Stimulated activated CD8-positive, alpha-beta memory T cell treated with anti-CD3 and anti-CD28 coated beads, Interleukin-7, amount 100 ng/mL, for 4 hours (primary cell): ENCODE measurements around the gene ATXN7L3.

Experiments
- DNase-seq, 2 donors: peaks; one replicate each; pipeline ENCODE4 v3.0.0-alpha.2; 2020; ENCODE audit warnings: low read depth in 2 of 2

ATXN7L3 gene

DNA sequence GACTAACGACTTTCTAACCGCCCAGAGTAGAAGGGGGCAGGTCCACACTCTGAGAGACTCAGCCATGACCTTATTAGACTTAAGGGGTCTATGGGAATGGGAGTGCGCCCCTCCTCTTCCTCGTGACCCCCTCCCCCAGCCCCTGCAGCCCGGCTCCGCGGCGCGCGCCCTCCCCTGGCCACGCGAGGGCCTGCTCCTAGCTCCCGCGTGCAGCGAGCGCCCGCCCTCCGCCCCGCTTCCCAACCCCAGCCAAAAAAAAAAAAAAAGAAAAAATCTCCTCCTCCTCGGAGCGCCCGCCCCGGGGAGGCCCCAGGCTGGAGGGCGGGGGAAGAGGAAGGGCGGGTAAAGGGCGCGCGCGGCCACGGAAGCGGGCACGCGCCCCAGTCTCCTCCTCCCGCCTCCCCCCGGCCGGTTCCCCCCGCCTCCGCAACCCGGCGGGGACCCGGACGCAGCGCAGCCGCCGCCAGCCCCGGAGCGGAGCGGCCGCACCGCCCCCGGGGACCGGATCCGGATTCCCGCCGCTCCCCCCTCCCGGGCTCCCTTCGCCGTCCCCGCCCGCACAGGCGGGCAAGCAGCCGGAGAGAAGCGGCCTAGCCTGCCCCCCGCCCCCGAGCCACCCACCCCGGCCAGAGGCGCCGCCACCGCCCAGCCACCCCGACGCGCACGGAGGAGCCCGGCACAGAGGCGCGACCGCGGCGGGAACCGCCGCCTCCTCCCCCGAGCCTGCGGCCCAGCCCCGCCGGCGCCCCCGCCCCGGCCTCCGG lies 18.8 kb upstream of the ATXN7L3 start:
- peak; percentile 71 to 85 for DNase-seq

- DNase-seq: no peak
Observed at GRCh38 chr17:44217738-44218343, 18.2 kb upstream of the ATXN7L3 start.

GRCh38 chr17:44216694-44217093 lies 17.0 kb upstream of the ATXN7L3 start:
- no peak for DNase-seq

DNA sequence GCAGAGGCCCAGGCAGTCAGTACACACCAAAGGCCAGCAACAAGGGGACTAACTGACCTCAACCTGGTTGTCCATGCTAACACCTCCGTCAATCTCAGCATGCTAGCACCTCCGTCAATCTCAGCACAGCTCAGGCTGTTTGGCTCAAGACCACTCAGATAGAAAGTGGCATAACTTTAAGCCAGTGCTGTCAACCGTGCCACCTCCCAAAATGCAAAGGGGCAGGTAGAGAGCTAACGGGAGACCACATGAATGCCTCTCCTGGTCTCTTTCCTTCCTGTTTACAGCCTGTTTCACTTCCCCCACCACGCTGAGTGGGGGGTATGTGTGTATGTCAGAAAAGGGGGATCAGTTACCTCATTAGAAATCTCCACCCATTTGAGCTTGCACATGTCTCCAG lies 16.5 kb upstream of the ATXN7L3 start:
- DNase-seq: no peak

- no peak for DNase-seq
Observed at GRCh38 chr17:44214896-44215295, 15.2 kb upstream of the ATXN7L3 start.

DNA sequence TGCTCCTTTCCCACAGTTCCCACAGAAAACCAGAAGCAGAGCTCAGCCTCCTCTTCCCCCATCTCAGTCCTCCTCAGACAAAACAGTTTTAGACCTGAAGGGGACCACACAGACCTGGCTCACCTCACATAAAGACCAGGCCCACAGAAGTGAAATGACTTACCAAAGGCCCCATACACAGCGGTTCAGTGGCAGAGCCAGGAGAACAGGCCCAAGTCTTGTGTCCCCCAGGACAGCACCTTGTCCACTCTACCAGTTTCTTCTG lies 14.5 kb upstream of the ATXN7L3 start:
- DNase-seq: no peak

DNA sequence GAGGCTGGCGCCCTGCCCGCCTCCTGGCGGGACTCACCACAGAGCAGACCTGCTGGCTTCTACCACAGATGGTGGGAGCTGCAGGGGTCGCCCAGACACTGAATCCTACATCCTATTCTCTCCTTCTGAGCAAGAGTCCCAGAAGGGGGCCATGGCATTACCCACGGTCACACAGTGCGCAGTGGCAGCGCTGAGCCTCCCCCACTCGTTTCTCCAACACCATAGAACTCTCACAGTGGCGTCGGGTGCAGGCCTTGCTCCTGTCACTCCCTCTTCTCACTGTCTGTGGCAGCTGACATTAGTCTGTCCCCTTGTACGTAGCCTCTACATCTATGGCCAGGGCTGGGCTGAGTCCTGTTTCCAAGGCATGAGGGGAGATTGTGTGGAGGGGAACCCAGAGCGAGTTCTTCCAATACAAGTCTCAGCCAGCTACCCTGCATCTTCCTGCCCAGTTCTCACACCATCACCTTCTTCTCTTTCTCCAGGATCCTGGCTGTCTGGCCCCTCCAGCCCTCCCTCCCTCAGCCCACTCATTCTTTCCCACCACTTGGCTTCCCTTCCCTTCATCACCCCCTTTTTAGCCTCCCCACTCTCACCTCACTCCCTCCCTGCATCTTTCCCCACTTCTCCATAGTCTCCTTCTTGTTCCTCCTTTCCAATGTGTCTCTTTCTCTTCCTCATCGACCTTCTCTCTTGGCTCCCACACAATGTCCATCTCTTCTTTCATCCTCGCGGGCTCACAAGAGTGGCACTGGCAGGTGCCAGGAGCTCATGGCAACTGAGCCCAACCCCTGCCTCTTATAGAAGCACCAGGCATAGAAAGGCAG lies 13.9 kb upstream of the ATXN7L3 start:
- no peak for DNase-seq

DNA sequence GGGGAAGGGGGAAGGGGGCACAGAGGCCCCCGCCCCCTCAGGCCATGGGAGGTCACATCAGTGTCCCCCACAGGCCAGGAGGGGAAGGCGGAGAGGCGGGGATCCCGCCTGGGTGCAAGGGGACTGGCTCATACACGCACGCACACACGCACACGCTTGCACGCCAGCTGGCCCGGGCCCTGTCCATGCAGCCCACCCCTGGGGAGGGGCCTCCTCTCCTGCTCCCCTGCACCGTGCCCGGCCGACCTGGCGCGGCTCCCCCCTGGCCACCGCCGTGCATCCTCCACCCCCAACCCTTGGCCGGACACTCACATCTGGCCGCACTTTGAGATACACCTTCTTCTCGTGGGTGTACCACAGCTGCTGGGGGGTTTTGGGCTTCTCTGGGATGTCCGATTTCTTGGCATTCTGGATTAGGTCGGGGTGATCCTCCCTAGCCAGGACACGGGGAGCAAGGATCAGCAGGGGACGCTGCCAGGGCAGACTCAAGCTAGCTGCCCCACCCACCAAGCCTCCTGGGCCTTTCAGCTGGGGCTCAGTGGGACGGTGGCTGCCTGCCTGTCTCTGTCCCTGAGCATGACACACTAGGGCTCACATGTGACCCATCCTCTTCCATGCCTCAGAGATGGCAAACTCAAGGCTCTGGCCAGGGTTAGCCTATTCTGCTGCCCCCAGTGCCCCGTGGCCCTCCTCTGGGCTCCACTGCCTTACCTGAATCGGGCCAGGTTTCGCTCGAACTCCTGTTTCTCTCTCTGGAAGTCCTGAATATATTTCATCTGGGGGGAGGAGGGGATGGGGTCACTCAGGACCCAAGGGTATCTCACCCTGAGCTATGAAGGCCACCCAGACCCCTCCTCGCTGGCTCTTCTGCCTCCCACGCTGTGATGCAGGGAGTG lies 13.1 kb upstream of the ATXN7L3 start:
- no peak for DNase-seq

GRCh38 chr17:44211281-44212265 lies 11.9 kb upstream of the ATXN7L3 start:
- DNase-seq: no peak

DNA sequence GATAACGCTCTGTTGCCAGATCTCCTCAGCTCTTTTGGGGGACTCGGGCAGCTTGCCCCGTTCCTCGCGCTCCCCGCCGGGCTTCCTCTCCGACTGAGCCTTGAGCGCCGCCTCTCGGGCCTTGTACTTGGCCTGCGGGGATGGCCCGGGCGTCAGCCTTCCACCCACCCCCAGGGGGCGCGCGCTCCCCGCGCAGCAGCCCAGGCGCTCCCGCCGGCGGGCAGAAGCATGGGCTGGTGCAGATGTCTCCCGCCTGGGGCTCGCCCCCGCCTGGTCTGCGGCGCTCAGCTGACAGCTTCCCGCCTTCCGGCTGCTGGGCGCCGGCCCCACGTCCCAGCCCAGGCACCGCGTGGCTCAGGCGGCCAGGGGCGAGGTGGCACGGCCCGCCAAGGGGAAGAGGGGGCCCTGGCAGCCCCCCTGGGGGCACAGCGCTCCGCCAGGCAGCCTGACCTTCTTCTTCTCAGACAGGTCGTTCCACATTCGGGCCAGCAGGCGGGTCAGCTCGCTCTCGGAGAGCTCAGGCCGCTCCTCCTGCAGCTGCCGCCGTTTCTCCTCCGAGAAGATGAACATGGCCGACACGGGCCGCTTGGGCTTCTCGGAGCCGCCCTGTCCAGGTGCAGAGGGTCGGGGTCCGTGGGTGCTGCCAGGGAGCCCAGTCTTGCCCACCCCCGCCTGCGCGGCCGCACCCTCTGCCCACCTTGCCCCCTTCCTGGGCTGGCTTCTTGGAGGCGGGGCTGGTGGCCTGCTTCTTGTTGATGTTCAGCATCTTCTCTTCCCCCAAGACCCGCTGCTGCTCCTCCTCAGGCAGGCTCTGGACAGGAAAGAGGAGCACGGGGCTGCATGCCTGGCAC lies 10.9 kb upstream of the ATXN7L3 start:
- peak; percentile 72 to 85 for DNase-seq

DNA sequence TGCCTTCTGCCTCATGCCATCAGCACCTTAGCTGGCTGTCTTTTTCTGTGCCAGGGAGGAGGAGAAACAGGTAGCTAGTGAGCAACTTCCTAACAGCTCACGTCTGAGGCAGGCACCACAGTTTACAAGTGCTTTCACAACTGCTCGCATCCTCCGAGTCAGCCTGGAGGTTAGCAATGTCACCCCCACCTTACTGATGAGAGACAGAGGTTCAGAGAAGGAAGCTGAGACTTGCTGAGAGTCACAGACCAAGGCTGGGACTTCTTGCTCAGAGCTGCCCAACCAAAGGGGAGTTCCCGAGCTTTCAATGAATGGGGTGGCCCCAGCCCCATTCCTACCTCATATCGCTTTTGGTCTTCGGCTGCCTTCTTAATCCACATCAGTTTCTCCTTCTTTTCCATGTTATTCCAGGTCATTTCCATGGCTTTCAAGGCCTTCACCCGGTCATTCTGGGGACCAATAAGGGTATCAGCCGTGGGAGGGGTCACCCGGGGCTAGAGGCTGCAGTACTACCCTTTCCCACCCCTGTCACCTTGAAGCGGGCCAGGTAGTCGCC lies 10.2 kb upstream of the ATXN7L3 start:
- DNase-seq: no peak

GRCh38 chr17:44207743-44208142 lies 8.1 kb upstream of the ATXN7L3 start:
- DNase-seq: no peak

GRCh38 chr17:44207319-44207718 lies 7.6 kb upstream of the ATXN7L3 start:
- DNase-seq: no peak

GRCh38 chr17:44206825-44207155 lies 7.1 kb upstream of the ATXN7L3 start:
- DNase-seq: no peak

DNA sequence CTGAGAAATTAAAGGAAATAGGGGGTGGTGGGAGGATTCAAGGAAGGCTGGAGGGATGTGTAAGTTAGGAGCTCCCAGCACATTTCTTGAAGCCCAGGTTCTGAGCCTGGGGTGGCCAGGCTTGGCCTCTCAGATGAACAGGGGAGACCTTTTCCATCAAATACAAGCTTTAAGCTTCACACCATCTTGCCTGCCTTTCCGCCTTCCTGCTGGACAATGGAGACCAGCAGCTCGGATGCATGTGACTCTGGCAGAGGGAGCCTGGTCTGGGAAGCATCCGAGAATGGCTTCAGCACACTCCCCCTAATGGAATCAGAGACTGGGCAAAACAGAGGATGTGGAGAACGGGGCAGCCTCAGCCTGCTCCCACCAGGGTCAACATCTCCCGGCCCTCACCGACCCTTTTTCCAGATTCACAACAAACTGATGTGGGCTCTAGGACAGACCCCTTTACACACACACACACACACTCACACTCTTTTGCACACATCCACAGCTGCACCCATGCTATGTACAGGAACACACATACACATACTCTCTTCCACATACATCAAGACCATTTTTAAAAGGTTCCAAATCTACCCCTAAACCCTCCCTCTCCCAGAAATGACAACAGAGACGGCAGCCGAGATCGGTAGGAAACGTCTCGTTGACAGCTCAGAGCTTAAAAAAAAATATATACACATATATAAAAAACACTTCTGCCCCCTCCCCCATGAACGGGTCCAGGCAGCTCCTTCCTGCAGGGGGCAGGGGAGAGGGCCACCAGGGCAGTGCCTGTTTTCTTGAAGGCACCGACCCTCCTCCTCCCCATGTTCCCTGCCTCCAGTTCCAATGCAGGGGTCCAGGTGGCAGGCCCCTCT lies 6.5 kb upstream of the ATXN7L3 start:
- no peak for DNase-seq

GRCh38 chr17:44204441-44204882 lies 4.8 kb upstream of the ATXN7L3 start:
- DNase-seq: no peak

DNA sequence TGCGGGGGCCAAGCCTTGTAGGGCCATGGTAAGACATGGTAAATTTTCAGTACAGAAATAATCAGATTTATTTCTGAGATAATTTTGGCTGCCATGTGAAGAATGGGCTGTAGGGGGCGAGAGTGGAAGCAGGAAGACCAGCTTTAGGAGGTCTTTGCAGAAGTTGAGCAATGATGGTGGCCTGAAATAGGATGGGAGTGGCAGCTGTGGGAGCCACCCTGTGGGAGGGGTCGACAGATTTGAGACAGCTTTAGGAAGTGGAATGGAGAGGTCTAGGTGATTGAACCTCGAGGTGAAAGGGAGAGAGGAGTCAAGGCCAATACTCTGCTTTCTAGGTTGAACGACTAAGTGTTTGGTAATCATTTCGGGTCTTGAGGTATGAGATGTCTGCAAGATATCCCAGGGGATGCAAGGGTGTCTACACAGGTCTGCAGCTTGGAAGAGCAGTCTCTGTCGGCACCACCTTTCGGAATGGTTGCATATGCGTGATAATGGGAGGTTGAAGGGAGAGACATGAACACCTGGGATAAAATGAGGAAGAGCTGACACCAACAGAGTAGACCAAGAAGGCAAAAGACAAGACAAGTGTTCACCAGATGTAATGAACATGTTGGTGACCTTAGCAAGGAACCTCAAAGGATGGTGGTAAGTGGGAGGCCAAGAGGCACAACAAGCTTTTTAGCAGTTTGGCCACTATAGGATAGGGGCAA lies 4.2 kb upstream of the ATXN7L3 start:
- no peak for DNase-seq

DNA sequence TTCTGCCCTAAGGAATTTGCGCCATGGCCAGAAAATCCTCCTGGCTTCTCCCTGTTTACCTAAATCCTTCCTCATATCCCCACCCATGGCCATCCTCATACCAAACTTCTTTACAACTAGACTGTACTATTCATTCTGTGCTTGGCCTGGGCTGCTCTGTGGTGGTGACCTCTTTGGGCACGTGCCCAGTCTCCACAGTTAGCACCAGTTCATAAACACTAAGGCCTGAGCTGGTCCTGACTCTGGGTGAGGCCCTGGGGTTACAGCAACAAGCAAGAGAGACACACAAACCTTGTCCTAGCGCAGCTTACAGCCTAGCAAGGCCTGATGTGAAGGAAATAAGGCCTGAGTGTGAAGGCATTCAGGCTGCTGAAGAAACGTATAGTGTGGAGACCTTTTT lies 3.1 kb upstream of the ATXN7L3 start:
- no peak for DNase-seq
